ENCODE measurements around the gene SETDB1. TPM values are rescaled to one million over a fixed set of nuclear protein-coding genes. Genes with fewer than 3 reads are reported as not detected.
"Not testable (repeated sequence)": the region's sequence is repeated elsewhere in the genome, so short reads cannot be mapped to it uniquely, and the experiment has no call there.

The SETDB1 gene
- total RNA-seq, 4 donors from 2014 or later, result 24.9 to 30.2 (median 27.7) TPM

- TF ChIP-seq, protein P1, sequence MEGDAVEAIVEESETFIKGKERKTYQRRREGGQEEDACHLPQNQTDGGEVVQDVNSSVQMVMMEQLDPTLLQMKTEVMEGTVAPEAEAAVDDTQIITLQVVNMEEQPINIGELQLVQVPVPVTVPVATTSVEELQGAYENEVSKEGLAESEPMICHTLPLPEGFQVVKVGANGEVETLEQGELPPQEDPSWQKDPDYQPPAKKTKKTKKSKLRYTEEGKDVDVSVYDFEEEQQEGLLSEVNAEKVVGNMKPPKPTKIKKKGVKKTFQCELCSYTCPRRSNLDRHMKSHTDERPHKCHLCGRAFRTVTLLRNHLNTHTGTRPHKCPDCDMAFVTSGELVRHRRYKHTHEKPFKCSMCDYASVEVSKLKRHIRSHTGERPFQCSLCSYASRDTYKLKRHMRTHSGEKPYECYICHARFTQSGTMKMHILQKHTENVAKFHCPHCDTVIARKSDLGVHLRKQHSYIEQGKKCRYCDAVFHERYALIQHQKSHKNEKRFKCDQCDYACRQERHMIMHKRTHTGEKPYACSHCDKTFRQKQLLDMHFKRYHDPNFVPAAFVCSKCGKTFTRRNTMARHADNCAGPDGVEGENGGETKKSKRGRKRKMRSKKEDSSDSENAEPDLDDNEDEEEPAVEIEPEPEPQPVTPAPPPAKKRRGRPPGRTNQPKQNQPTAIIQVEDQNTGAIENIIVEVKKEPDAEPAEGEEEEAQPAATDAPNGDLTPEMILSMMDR (IDR thresholded peaks at IDR 0.05), result no peak
- TF ChIP-seq POLR2A (IDR thresholded peaks at IDR 0.05; ENCODE audit: low read depth), result no peak
- no peaks in the 10 kb centered on the region for H3K36me3 ChIP-seq
- no peak for DNase-seq (ENCODE audit: extremely low spot score)
- H3K27me3 ChIP-seq, result no peaks in the 10 kb centered on the region
- no peak overlapping the region for H3K4me3 ChIP-seq
- no peaks in the 10 kb centered on the region for H3K9me3 ChIP-seq
- H3K4me1 ChIP-seq, result peaks cover 0 to 3% (median 0%) of the 10 kb centered on the region in 4 donors
- intact Hi-C loops (cut with DNase I), result no loop called here
- WGBS, result 90% methylated on average over 7 of the region's 7 CpGs
- no peak overlapping the region for H3K27ac ChIP-seq (replicated peaks in 1 of 4)
Measured at GRCh38 chr1:150917387-150917786, 8.8 kb upstream of the SETDB1 start.

- no peaks in the 10 kb centered on the region for H3K9me3 ChIP-seq
- peaks cover 0 to 4% (median under 1%) of the 10 kb centered on the region in 4 donors for H3K36me3 ChIP-seq
- 42% methylated on average over 2 of the region's 2 CpGs for WGBS
- TF ChIP-seq POLR2AphosphoS5 (IDR thresholded peaks at IDR 0.05), result peak in 1 of 2 donors; percentile 26
- TF ChIP-seq POLR2A (IDR thresholded peaks at IDR 0.05; ENCODE audit: low read depth), result no peak
- TF ChIP-seq, protein P1 (IDR thresholded peaks at IDR 0.05), result peak; percentile 63 to 72 (median 72)
- H3K4me1 ChIP-seq, result peaks cover 7 to 22% (median 12%) of the 10 kb centered on the region in 4 donors
- H3K27me3 ChIP-seq, result no peaks in the 10 kb centered on the region
- no peak for DNase-seq (ENCODE audit: extremely low spot score)
- H3K4me3 ChIP-seq, result no peak overlapping the region
- intact Hi-C loops (cut with DNase I), result loop anchor here (5.0 kb wide), 1 partner anchor 40 kb away; no protein-coding TSS in a partner anchor
- H3K27ac ChIP-seq (replicated peaks in 1 of 4), result no peak overlapping the region
Measured at GRCh38 chr1:150922519-150922975, 3.6 kb upstream of the SETDB1 start.

DNA sequence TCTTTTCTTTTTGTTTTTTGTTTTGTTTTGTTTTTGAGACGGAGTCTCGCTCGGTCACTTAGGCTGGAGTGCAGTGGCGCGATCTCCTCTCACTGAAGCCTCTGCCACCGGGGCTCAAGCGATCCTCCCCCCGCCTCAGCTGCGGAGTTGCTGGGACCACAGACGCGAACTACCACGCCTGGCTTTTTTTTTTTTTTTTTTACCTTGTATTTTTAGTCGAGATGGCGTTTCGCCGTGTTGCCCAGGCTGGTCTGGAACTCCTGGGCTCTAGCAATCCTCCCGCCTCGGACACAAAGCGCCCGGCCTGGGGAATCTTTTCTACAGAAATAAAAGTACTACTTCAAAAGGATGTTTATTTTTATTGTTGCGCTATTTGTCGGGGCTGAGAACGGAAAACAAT lies 1.1 kb upstream of the SETDB1 start:
- intact Hi-C loops (cut with DNase I), result no loop called here
- 86% methylated on average over 23 of the region's 23 CpGs for WGBS
- DNase-seq (ENCODE audit: extremely low spot score), result no peak
- H3K9me3 ChIP-seq, result no peaks in the 10 kb centered on the region
- peak overlapping the region in 1 of 4 donors; percentile 85 for H3K27ac ChIP-seq (replicated peaks in 1 of 4)
- no peak for TF ChIP-seq EP300 (IDR thresholded peaks at IDR 0.05)
- no peak for TF ChIP-seq POLR2AphosphoS5 (IDR thresholded peaks at IDR 0.05)
- TF ChIP-seq POLR2A (IDR thresholded peaks at IDR 0.05; ENCODE audit: low read depth), result no peak
- TF ChIP-seq, protein P1 (IDR thresholded peaks at IDR 0.05), result no peak
- H3K4me3 ChIP-seq, result peak overlapping the region; percentile 66 to 85 (median 80)
- H3K36me3 ChIP-seq, result peaks cover 6 to 29% (median 26%) of the 10 kb centered on the region in 4 donors
- peaks cover 7 to 30% (median 15%) of the 10 kb centered on the region in 4 donors for H3K4me1 ChIP-seq
- no peaks in the 10 kb centered on the region for H3K27me3 ChIP-seq

DNA sequence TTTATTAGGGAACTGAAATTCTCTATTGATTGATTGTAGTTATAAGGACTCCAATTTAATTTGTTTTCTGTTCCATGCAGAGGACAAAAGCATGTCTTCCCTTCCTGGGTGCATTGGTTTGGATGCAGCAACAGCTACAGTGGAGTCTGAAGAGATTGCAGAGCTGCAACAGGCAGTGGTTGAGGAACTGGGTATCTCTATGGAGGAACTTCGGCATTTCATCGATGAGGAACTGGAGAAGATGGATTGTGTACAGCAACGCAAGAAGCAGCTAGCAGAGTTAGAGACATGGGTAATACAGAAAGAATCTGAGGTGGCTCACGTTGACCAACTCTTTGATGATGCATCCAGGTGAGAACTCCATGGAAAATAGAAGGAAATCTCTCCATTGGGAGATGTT lies 1.5 kb downstream of the SETDB1 start:
- intact Hi-C loops (cut with DNase I), result no loop called here
- H3K4me3 ChIP-seq, result no peak overlapping the region
- H3K27ac ChIP-seq (replicated peaks in 1 of 4), result no peak overlapping the region
- peaks cover 25 to 54% (median 51%) of the 10 kb centered on the region in 4 donors for H3K36me3 ChIP-seq
- WGBS, result 85% methylated on average over 4 of the region's 4 CpGs
- no peak for DNase-seq (ENCODE audit: extremely low spot score)
- TF ChIP-seq, protein P1 (IDR thresholded peaks at IDR 0.05), result no peak
- no peak for TF ChIP-seq POLR2A (IDR thresholded peaks at IDR 0.05; ENCODE audit: low read depth)
- no peak for TF ChIP-seq POLR2AphosphoS5 (IDR thresholded peaks at IDR 0.05)
- no peak for TF ChIP-seq EP300 (IDR thresholded peaks at IDR 0.05)
- H3K27me3 ChIP-seq, result no peaks in the 10 kb centered on the region
- peaks cover 0 to 7% (median 2%) of the 10 kb centered on the region in 4 donors for H3K9me3 ChIP-seq
- H3K4me1 ChIP-seq, result peaks cover 7 to 25% (median 15%) of the 10 kb centered on the region in 4 donors

GRCh38 chr1:150928286-150928685 lies 2.1 kb downstream of the SETDB1 start:
- Histone ChIP-seq H3K4me1 (peaks cover 7 to 24% (median 15%) of the 10 kb centered on the region in 4 donors), H3K9me3 (peaks cover 0 to 7% (median 2%) of the 10 kb centered on the region in 4 donors), H3K36me3 (peaks cover 29 to 61% (median 57%) of the 10 kb centered on the region in 4 donors), H3K27me3 (no peaks in the 10 kb centered on the region), H3K4me3 (no peak overlapping the region), H3K27ac (replicated peaks in 1 of 4) (no peak overlapping the region)
- TF ChIP-seq, protein P1 (IDR thresholded peaks at IDR 0.05), result no peak
- TF ChIP-seq POLR2AphosphoS5 (IDR thresholded peaks at IDR 0.05) (no peak), POLR2A (IDR thresholded peaks at IDR 0.05; ENCODE audit: low read depth) (no peak), EP300 (IDR thresholded peaks at IDR 0.05) (no peak)
- intact Hi-C loops (cut with DNase I), result no loop called here
- 97% methylated on average over 3 of the region's 3 CpGs for WGBS
- no peak for DNase-seq (ENCODE audit: extremely low spot score)

DNA sequence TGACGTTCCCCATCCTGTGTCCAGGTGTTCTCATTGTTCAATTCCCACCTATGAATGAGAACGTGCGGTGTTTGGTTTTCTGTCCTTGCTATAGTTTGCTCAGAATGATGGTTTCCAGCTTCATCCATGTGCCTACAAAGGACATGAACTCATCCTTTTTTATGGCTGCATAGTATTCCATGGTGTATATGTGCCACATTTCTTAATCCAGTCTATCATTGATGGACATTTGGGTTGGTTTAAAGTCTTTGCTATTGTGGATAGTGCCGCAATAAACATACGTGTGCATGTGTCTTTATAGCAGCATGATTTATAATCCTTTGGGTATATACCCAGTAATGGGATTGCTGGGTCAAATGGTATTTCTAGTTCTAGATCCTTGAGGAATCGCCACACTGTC lies 2.6 kb downstream of the SETDB1 start:
- H3K9me3 ChIP-seq; H3K27me3 ChIP-seq; H3K4me3 ChIP-seq; H3K27ac ChIP-seq (replicated peaks in 1 of 4); DNase-seq (ENCODE audit: extremely low spot score); intact Hi-C loops (cut with DNase I): not testable (repeated sequence)
- peaks cover 7 to 24% (median 15%) of the 10 kb centered on the region in 4 donors for H3K4me1 ChIP-seq
- 95% methylated on average over 6 of the region's 6 CpGs for WGBS
- peaks cover 29 to 62% (median 60%) of the 10 kb centered on the region in 4 donors for H3K36me3 ChIP-seq

Measured in esophagus muscularis mucosa (tissue), 4 donors.